SK-N-SH (cell line): ENCODE results near the gene ATP5PF. TPM values are rescaled to one million over a fixed set of nuclear protein-coding genes. Genes with fewer than 3 reads are reported as not detected.

ENCODE experiments used
- CTCF ChIA-PET: fragments of 300-600, 350-600 bp; formaldehyde crosslinking; extraction: SDS; loops from one replicate; lab custom pipeline; 2021; lab: Yijun Ruan, JAX
- POLR2A ChIA-PET: fragments of 350-600 bp; sonication (Branson Sonifier 250); formaldehyde crosslinking; extraction: SDS; loops from one replicate; lab custom pipeline; 2020; ENCODE audit warnings: antibody characterized with exemption, inconsistent platforms; lab: Yijun Ruan, JAX
- DNase-seq: peaks from one replicate; pipeline ENCODE4 v3.0.0; 2012
- H2AFZ ChIP-seq: fragments of 200-600 bp; sonication (generic); 2 replicates; pipeline ENCODE4 v1.8.1; 2016; ENCODE audit warnings: antibody characterized with exemption, mild to moderate bottlenecking, low read depth
- H3F3A ChIP-seq: fragments of 200-600 bp; sonication (generic); replicated peaks from 2 replicates; pipeline ENCODE3; 2016; ENCODE audit warnings: antibody characterized with exemption, mild to moderate bottlenecking; ENCODE audit not compliant: insufficient read depth
- H3K27ac ChIP-seq, 2 experiments: fragments of 200-500 bp in 1 of 2; fragments of 200-600 bp in 1 of 2; sonication (Bioruptor generic) in 1 of 2; sonication (generic), shearing (Covaris generic) in 1 of 2; 2 replicates each; pipeline versions ENCODE4 v1.5.1 to v1.6.1; 2014 to 2016; ENCODE audit warnings: low read depth in 2 of 2, inconsistent platforms in 1 of 2, low read length in 1 of 2, mild to moderate bottlenecking in 1 of 2, mixed read lengths in 1 of 2
- H3K27me3 ChIP-seq: fragments of 200-600 bp; sonication (generic), shearing (Covaris generic); 2 replicates; pipeline ENCODE4 v1.6.1; 2016; ENCODE audit warnings: mixed run types; ENCODE audit not compliant: insufficient read depth
- H3K36me3 ChIP-seq, 2 experiments: fragments of 200-500 bp in 1 of 2; fragments of 200-600 bp in 1 of 2; sonication (Bioruptor generic) in 1 of 2; sonication (generic) in 1 of 2; replicated peaks in 1 of 2; 2 replicates each; pipeline versions ENCODE3 to v1.5.1; 2014 to 2016; ENCODE audit warnings: low read length in 1 of 2, mild to moderate bottlenecking in 1 of 2; ENCODE audit not compliant: insufficient read depth in 2 of 2, control insufficient read depth in 1 of 2
- H3K4me1 ChIP-seq, 2 experiments: fragments of 200-500 bp in 1 of 2; fragments of 200-600 bp in 1 of 2; sonication (Bioruptor generic) in 1 of 2; sonication (generic), shearing (Covaris generic) in 1 of 2; 2 replicates each; pipeline versions ENCODE4 v1.5.1 to v1.6.1; 2014 to 2016; ENCODE audit warnings: low read depth in 1 of 2, low read length in 1 of 2, mixed run types in 1 of 2; ENCODE audit not compliant: insufficient read depth in 2 of 2, control insufficient read depth in 1 of 2
- H3K4me2 ChIP-seq: fragments of 200-600 bp; sonication (generic), shearing (Covaris generic); 2 replicates; pipeline ENCODE4 v1.6.1; 2017; ENCODE audit warnings: mixed run types
- H3K4me3 ChIP-seq, 2 experiments: fragments of 200-500 bp in 1 of 2; fragments of 200-600 bp in 1 of 2; sonication (Bioruptor generic) in 1 of 2; sonication (generic), shearing (Covaris generic) in 1 of 2; 2 replicates each; pipeline versions ENCODE4 v1.5.1 to v1.8.1; 2014 to 2016; ENCODE audit warnings: low read depth in 2 of 2, inconsistent platforms in 1 of 2, low read length in 1 of 2, mild to moderate bottlenecking in 1 of 2, mixed read lengths in 1 of 2, moderate library complexity in 1 of 2
- H3K79me2 ChIP-seq: fragments of 200-600 bp; sonication (generic); 2 replicates; pipeline ENCODE4 v1.8.1; 2017; ENCODE audit warnings: mild to moderate bottlenecking; ENCODE audit not compliant: insufficient read depth
- H3K9ac ChIP-seq: fragments of 200-600 bp; sonication (generic); 2 replicates; pipeline ENCODE4 v1.6.1; 2017; ENCODE audit warnings: mixed run types
- H3K9me2 ChIP-seq: fragments of 200-600 bp; sonication (generic); 2 replicates; pipeline ENCODE4 v1.6.1; 2017; ENCODE audit warnings: mixed run types
- H3K9me3 ChIP-seq: fragments of 200-600 bp; sonication (generic); 2 replicates; pipeline ENCODE4 v1.6.1; 2017; ENCODE audit warnings: mixed run types, mild to moderate bottlenecking, moderate library complexity
- H4K20me1 ChIP-seq: fragments of 200-600 bp; sonication (generic); 2 replicates; pipeline ENCODE4 v1.6.1; 2017; ENCODE audit warnings: mild to moderate bottlenecking, mixed run types; ENCODE audit not compliant: insufficient read depth
- CHD2 ChIP-seq: fragments of 150-350 bp; IDR thresholded peaks from 2 replicates; pipeline ENCODE4 v1.6.1; 2018; ENCODE audit warnings: low read length; ENCODE audit not compliant: partially characterized antibody
- CTCF ChIP-seq: fragments of 200-600 bp; sonication (generic); IDR thresholded peaks from 2 replicates; pipeline ENCODE4 v1.6.1; 2017; ENCODE audit warnings: antibody characterized with exemption, mild to moderate bottlenecking, moderate library complexity
- ELF1 ChIP-seq: IDR thresholded peaks from 2 replicates; pipeline ENCODE4 v1.4.0; 2012
- EP300 ChIP-seq, 2 experiments: IDR thresholded peaks; 2 replicates each; pipeline versions ENCODE4 v1.4.0 to v1.6.1; 2012; ENCODE audit warnings: borderline replicate concordance in 1 of 2, low read depth in 1 of 2, low read length in 1 of 2
- EZH2phosphoT487 ChIP-seq: fragments of 200-600 bp; sonication (generic); IDR thresholded peaks from 2 replicates; pipeline ENCODE4 v1.6.1; 2017; ENCODE audit warnings: low read depth, mixed run types, mild to moderate bottlenecking, antibody characterized with exemption, moderate library complexity, borderline replicate concordance
- FOSL2 ChIP-seq: IDR thresholded peaks from 2 replicates; pipeline ENCODE4 v1.4.0; 2012; ENCODE audit warnings: low read depth, mild to moderate bottlenecking, moderate library complexity, borderline replicate concordance
- FOXJ3 ChIP-seq: sonication (generic); formaldehyde crosslinking; IDR thresholded peaks from 2 replicates; pipeline ENCODE4 v1.5.1; 2020; ENCODE audit warnings: mild to moderate bottlenecking, missing genetic modification reagents
- FOXM1 ChIP-seq: IDR thresholded peaks from 2 replicates; pipeline ENCODE4 v1.4.0; 2012; ENCODE audit warnings: low read depth, mild to moderate bottlenecking
- GABPA ChIP-seq: IDR thresholded peaks from 2 replicates; pipeline ENCODE4 v1.4.0; 2012; ENCODE audit warnings: low read depth, mild to moderate bottlenecking
- GATA2 ChIP-seq: sonication (generic); formaldehyde crosslinking; IDR thresholded peaks from 2 replicates; pipeline ENCODE4 v1.5.0; 2020; ENCODE audit warnings: mild to moderate bottlenecking, missing genetic modification reagents
- JUND ChIP-seq: IDR thresholded peaks from 2 replicates; pipeline ENCODE4 v1.4.0; 2012
- MEF2A ChIP-seq: IDR thresholded peaks from 2 replicates; pipeline ENCODE4 v1.4.0; 2012; ENCODE audit warnings: low read depth, borderline replicate concordance
- MXI1 ChIP-seq: IDR thresholded peaks from 2 replicates; pipeline ENCODE4 v1.6.1; 2012; ENCODE audit warnings: mild to moderate bottlenecking, low read depth, low read length, improper control_type of control experiment
- NRF1 ChIP-seq: IDR thresholded peaks from 2 replicates; pipeline ENCODE4 v1.6.1; 2012; ENCODE audit warnings: low read depth, mild to moderate bottlenecking, low read length
- PBX3 ChIP-seq: IDR thresholded peaks from 2 replicates; pipeline ENCODE4; 2012
- POLR2AphosphoS5 ChIP-seq: IDR thresholded peaks from 2 replicates; pipeline ENCODE4 v1.6.1; 2012; ENCODE audit warnings: low read depth, low read length
- RCOR1 ChIP-seq: fragments of 150-350 bp; IDR thresholded peaks from 2 replicates; pipeline ENCODE4 v1.6.1; 2017; ENCODE audit warnings: antibody characterized with exemption, low read length
- SIN3A ChIP-seq: IDR thresholded peaks from 2 replicates; pipeline ENCODE4 v1.6.1; 2012; ENCODE audit warnings: low read depth, mild to moderate bottlenecking, low read length, moderate library complexity, borderline replicate concordance
- SMC3 ChIP-seq: IDR thresholded peaks from 2 replicates; pipeline ENCODE4 v1.6.1; 2012; ENCODE audit warnings: low read depth, low read length, improper control_type of control experiment
- TAF1 ChIP-seq: IDR thresholded peaks from 2 replicates; pipeline ENCODE4 v1.6.1; 2012; ENCODE audit warnings: low read depth, mild to moderate bottlenecking, low read length, moderate library complexity, borderline replicate concordance
- TCF12 ChIP-seq: IDR thresholded peaks from 2 replicates; pipeline ENCODE4 v1.4.0; 2012
- TEAD4 ChIP-seq: IDR thresholded peaks from 2 replicates; pipeline ENCODE4 v1.4.0; 2012; ENCODE audit warnings: mild to moderate bottlenecking, borderline replicate concordance; ENCODE audit not compliant: insufficient read depth
- USF1 ChIP-seq: IDR thresholded peaks from 2 replicates; pipeline ENCODE4 v1.4.0; 2012; ENCODE audit warnings: low read depth, borderline replicate concordance
- USF2 ChIP-seq: fragments of 150-350 bp; IDR thresholded peaks from 2 replicates; pipeline ENCODE4 v1.6.1; 2017; ENCODE audit warnings: antibody characterized with exemption, low read length, low read depth, borderline replicate concordance
- ZBTB33 ChIP-seq: IDR thresholded peaks from 2 replicates; pipeline ENCODE4 v1.4.0; 2012; ENCODE audit warnings: low read depth, borderline replicate concordance
- WGBS: methylation state at CpG from one replicate; pipeline ENCODE4 v1.1.6; 2017; ENCODE audit warnings: low lambda C conversion rate; 5-methylcytosine and 5-hydroxymethylcytosine counted together
- polyA plus RNA-seq, 3 experiments: library from polyadenylated mRNA; depleted of rRNA; stranded (reverse); fragments of >200 nt; gene quantifications; 2 replicates each; pipeline ENCODE4 v1.2.3, GENCODE V29; 2012

Gene ATP5PF
- polyA plus RNA-seq (2012; rRNA removed): 277 and 307 TPM in 2 replicates
- polyA plus RNA-seq (2012; cell fraction: cytosol; rRNA removed): 465 and 612 TPM in 2 replicates
- polyA plus RNA-seq (2012; cell fraction: nucleus; rRNA removed): 43.6 and 56.1 TPM in 2 replicates

- Histone ChIP-seq H3K4me2 (peak within 1 kb of the TSS; percentile 80), H3K79me2 (peaks cover 88% of the 10 kb centered on the region), H3K9ac (peak within 1 kb of the TSS; percentile 90), H3K4me1 (peaks cover 13 to 24% of the 10 kb centered on the region in 2 experiments; a peak in 3 of 4 replicates), H3K9me3 (no peaks in the 10 kb centered on the region), H4K20me1 (peaks cover 21% of the 10 kb centered on the region), H3F3A (peaks cover 17% of the 10 kb centered on the region), H3K27me3 (no peaks in the 10 kb centered on the region), H3K36me3 (peaks cover under 1 to 7% of the 10 kb centered on the region in 2 experiments), H3K9me2 (no peaks in the 10 kb centered on the region), H3K27ac (peak within 1 kb of the TSS; percentile 97 to 99), H2AFZ (peak within 1 kb of the TSS; percentile 81), H3K4me3 (peak within 1 kb of the TSS; percentile 83 to 94)
- WGBS: under 1% methylated on average over 32 of the region's 64 CpGs
- DNase-seq: peak; percentile 91
- ChIA-PET POLR2A (interaction anchor here (0.6 to 2.0 kb wide), 4 partner anchors 15 to 1110 kb away, joined by 3 to 4 read pairs (median 4); partner anchors contain the start of gene ADAMTS1), CTCF (interaction anchor here (0.6 to 2.9 kb wide), 5 partner anchors 10 to 1110 kb away, joined by 3 to 16 read pairs (median 3); no protein-coding TSS in a partner anchor)
- TF ChIP-seq FOXM1 (no peak), PBX3 (peak; percentile 19; the same call in 1 of the 2 replicates), TEAD4 (no peak), NRF1 (peak; percentile 59), MEF2A (no peak), EZH2phosphoT487 (no peak), ZBTB33 (no peak; the same call in 1 of the 2 replicates), TAF1 (peak; percentile 89), USF1 (0 out of 2 replicates have a peak, but pooled peaks have one; percentile 13), CHD2 (peak; percentile 83), POLR2AphosphoS5 (peak; percentile 96), SIN3A (0 out of 2 replicates have a peak, but pooled peaks have one; percentile 59), FOSL2 (no peak), GABPA (peak; percentile 97), TCF12 (0 out of 2 replicates have a peak, but pooled peaks have one; percentile 3), CTCF (no peak), EP300 (IDR thresholded peaks at IDR 0.05; ENCODE audit: borderline replicate concordance in 1 of 2, low read depth in 1 of 2, low read length in 1 of 2) (no peak; a peak in 2 of 4 replicates), MXI1 (peak; percentile 75; the same call in 1 of the 2 replicates), JUND (no peak), SMC3 (no peak), GATA2 (CRISPR knock-in tag) (no peak), RCOR1 (peak; percentile 50; the same call in 1 of the 2 replicates), USF2 (no peak), FOXJ3 (CRISPR knock-in tag) (no peak; the same call in 1 of the 2 replicates), ELF1 (peak; percentile 82)
Measured at GRCh38 chr21:25734904-25735645, at the start of gene ATP5PF, which contains the start of gene GABPA. ATP5PF (minus strand) TSS chr21:25734904; CDS start chr21:25729794, 5,110 bp downstream. GABPA (plus strand) TSS chr21:25734972; CDS start chr21:25741599, 6,627 bp downstream.
